ENCODE results near the gene UBE2J2.

GRCh38 chr1:1204998-1205768 lies 68.5 kb downstream of the UBE2J2 start:
- no peak for TF ChIP-seq EZH2 (IDR thresholded peaks at IDR 0.05)
- no peak for TF ChIP-seq POLR2AphosphoS5 (IDR thresholded peaks at IDR 0.05; ENCODE audit: borderline replicate concordance, low read depth, low read length)
